OCI-LY7 (cell line): ENCODE measurements around the gene RXRA. TPM values are rescaled to one million over a fixed set of nuclear protein-coding genes. Genes with fewer than 3 reads are reported as not detected.

Source experiments
- Bru-seq: library from RNA; stranded (reverse); fragments of 400-500 nt; gene quantifications from one replicate; lab custom pipeline; 2021; lab: Mats Ljungman, UMichigan
- BruChase-seq, 2 experiments: library from RNA; stranded (reverse); fragments of 400-500 nt; gene quantifications; one replicate each; lab custom pipeline; 2021; lab: Mats Ljungman, UMichigan
- BruUV-seq: library from RNA; stranded (reverse); fragments of 400-500 nt; replicated peaks from 2 replicates; lab custom pipeline; 2021; lab: Mats Ljungman, UMichigan
- CTCF ChIA-PET: fragments of 300-600 bp; sonication (Branson Sonifier 250); formaldehyde crosslinking; loops from one replicate; lab custom pipeline; 2022; ENCODE audit warnings: antibody characterized with exemption; ENCODE audit not compliant: unreplicated experiment; lab: Charles Lee
- POLR2A ChIA-PET: fragments of 300-600 bp; sonication (Branson Sonifier 250); formaldehyde crosslinking; loops from one replicate; lab custom pipeline; 2022; ENCODE audit warnings: antibody characterized with exemption; lab: Charles Lee
- DNase-seq: peaks from one replicate; pipeline ENCODE4 v3.0.0-alpha.2; 2015; ENCODE audit warnings: low spot score
- H2AFZ ChIP-seq: fragments of 200-600 bp; sonication (generic), shearing (Covaris generic); 2 replicates; pipeline ENCODE4 v1.6.1; 2014; ENCODE audit warnings: mild to moderate bottlenecking, antibody characterized with exemption, low read length, moderate library complexity
- H3K27ac ChIP-seq: fragments of 200-600 bp; sonication (generic); 2 replicates; pipeline ENCODE4 v1.5.1; 2014; ENCODE audit warnings: mixed run types, low read depth, mild to moderate bottlenecking, moderate library complexity, low read length, inconsistent platforms; ENCODE audit not compliant: poor library complexity, severe bottlenecking
- H3K36me3 ChIP-seq: fragments of 200-600 bp; sonication (generic); 2 replicates; pipeline ENCODE4 v1.6.1; 2014; ENCODE audit warnings: mild to moderate bottlenecking, antibody characterized with exemption, low read length, moderate library complexity, mixed read lengths; ENCODE audit not compliant: insufficient read depth
- H3K4me1 ChIP-seq: fragments of 200-600 bp; sonication (generic); 2 replicates; pipeline ENCODE4 v1.5.1; 2014; ENCODE audit warnings: mild to moderate bottlenecking, low read length; ENCODE audit not compliant: insufficient read depth, poor library complexity, severe bottlenecking
- H3K4me2 ChIP-seq: fragments of 200-600 bp; sonication (generic); 2 replicates; pipeline ENCODE4 v1.6.1; 2014; ENCODE audit warnings: mild to moderate bottlenecking, low read length
- H3K4me3 ChIP-seq: fragments of 200-600 bp; sonication (generic); 2 replicates; pipeline ENCODE4 v1.5.1; 2014; ENCODE audit warnings: mild to moderate bottlenecking, low read depth, low read length; ENCODE audit not compliant: poor library complexity, severe bottlenecking
- H3K79me2 ChIP-seq: fragments of 200-600 bp; sonication (generic); 2 replicates; pipeline ENCODE4 v1.6.1; 2016; ENCODE audit warnings: low read depth, mild to moderate bottlenecking, low read length, moderate library complexity, mixed read lengths; ENCODE audit not compliant: insufficient read depth
- H3K9me2 ChIP-seq: fragments of 200-600 bp; sonication (generic); 2 replicates; pipeline ENCODE4 v1.6.1; 2016; ENCODE audit warnings: mild to moderate bottlenecking, low read length, mixed read lengths; ENCODE audit not compliant: insufficient read depth
- H3K9me3 ChIP-seq: fragments of 200-600 bp; sonication (generic); 2 replicates; pipeline ENCODE4 v1.6.1; 2014; ENCODE audit warnings: mild to moderate bottlenecking, mixed run types, low read length, mixed read lengths
- H4K20me1 ChIP-seq: fragments of 200-600 bp; sonication (generic); 2 replicates; pipeline ENCODE4 v1.6.1; 2014; ENCODE audit warnings: mild to moderate bottlenecking, antibody characterized with exemption, low read length, moderate library complexity, mixed read lengths; ENCODE audit not compliant: insufficient read depth
- EZH2phosphoT487 ChIP-seq: fragments of 200-600 bp; sonication (generic); IDR thresholded peaks from 2 replicates; pipeline ENCODE4 v1.6.1; 2018; ENCODE audit warnings: low read depth, borderline replicate concordance, mild to moderate bottlenecking, mixed run types, antibody characterized with exemption, low read length, moderate library complexity, mixed read lengths
- intact Hi-C: fragments of 100-400 bp; cut with micrococcal nuclease; formaldehyde crosslinking; loops from one replicate; pipeline ENCODE4 v1.10.0; 2022; ENCODE audit not compliant: unreplicated experiment
- long read RNA-seq: library from polyadenylated mRNA; stranded (forward); transcript quantifications from one replicate; pipeline ENCODE4 v2.0.0, GENCODE V29; 2022
- total RNA-seq, 2 experiments: library from RNA; depleted of rRNA in 1 of 2; stranded (reverse); fragments of >200 nt in 1 of 2; shearing (Covaris generic) in 1 of 2; gene quantifications; 2 replicates each; pipeline ENCODE4 v1.2.3, GENCODE V29; 2014 to 2022
- TF ChIP-seq, protein P1 (sequence below): fragments of 200-600 bp; sonication (generic); conservative IDR thresholded peaks from 2 replicates; pipeline ENCODE4 v1.5.1; 2014; ENCODE audit warnings: mild to moderate bottlenecking, antibody characterized with exemption, low read length, moderate library complexity, mixed read lengths

Gene RXRA
- total RNA-seq (2014; rRNA removed; shearing (Covaris generic)) (0.05 and 0.25 TPM in 2 replicates), total RNA-seq (2022) (0.40 and 0.44 TPM in 2 replicates), Bru-seq, nascent RNA (percentile 12 among the genes with signal in this experiment), BruChase-seq, experiment 1, labeled RNA remaining after a 6-hour chase (percentile 7 among the genes with signal in this experiment), BruChase-seq, experiment 2, labeled RNA remaining after a 2-hour chase (percentile 10 among the genes with signal in this experiment)
- long read RNA-seq, partial matches to known transcripts, result 0 of 1 reads
- long read RNA-seq, other reads (novel, unspliced or antisense), result 1 of 1 reads

DNA sequence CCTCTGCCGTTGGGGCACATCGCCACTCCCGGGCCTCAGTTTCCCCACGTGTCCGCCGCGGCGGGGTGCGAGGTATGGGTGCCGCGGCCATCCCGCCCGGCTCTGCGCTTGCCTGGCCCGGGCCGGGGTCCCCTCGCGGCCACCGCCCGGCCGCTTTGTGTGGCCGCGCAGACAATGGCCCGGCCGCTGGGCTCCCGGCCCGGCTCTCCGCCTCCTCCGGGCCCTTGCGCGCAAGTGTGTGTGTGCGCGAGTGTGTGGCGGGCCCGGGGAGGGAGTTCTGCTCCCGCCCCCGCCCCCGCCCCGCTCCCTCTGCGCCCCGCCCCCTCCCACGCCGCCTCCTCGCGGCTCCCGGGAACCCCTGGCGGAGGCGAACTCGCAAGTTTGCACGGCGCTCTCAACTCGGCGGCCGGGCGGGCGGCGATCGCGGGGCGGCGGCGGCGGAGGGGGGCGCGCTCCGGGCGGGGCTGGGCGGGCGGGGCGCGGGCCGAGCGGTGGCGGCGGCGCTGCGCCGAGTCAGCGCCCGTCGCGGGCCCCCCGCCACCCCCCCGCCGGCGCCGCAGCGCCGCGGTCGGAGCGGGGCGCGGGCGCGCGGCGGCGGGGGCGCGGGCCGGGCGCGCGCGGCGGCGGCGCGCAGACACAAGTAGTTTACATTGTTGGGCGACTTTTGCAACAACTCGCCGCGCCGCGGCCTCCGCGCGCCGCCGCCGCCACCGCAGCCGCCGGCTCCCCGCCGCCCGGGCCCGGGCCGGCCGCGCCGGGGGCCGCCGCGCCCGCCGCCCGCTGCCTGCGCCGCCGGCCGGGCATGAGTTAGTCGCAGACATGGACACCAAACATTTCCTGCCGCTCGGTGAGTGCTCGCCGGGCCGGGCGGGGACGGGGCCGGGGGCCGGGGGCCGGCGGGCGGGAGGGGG is at the start of gene RXRA:
TSS of gene RXRA (plus strand) at position 643 of the 911 bp plus-strand sequence. CDS start at position 820, 177 bp downstream.
- Histone ChIP-seq H3K9me2 (no peaks in the 10 kb centered on the region), H4K20me1 (no peaks in the 10 kb centered on the region), H3K4me1 (no peaks in the 10 kb centered on the region), H3K9me3 (no peaks in the 10 kb centered on the region), H3K4me3 (no peak within 1 kb of the TSS), H3K36me3 (no peaks in the 10 kb centered on the region), H2AFZ (no peak within 1 kb of the TSS), H3K79me2 (no peaks in the 10 kb centered on the region), H3K27ac (no peak within 1 kb of the TSS), H3K4me2 (no peak within 1 kb of the TSS)
- peak; percentile 49 for DNase-seq
- intact Hi-C loops, result no loop called here
- TF ChIP-seq, protein P1, sequence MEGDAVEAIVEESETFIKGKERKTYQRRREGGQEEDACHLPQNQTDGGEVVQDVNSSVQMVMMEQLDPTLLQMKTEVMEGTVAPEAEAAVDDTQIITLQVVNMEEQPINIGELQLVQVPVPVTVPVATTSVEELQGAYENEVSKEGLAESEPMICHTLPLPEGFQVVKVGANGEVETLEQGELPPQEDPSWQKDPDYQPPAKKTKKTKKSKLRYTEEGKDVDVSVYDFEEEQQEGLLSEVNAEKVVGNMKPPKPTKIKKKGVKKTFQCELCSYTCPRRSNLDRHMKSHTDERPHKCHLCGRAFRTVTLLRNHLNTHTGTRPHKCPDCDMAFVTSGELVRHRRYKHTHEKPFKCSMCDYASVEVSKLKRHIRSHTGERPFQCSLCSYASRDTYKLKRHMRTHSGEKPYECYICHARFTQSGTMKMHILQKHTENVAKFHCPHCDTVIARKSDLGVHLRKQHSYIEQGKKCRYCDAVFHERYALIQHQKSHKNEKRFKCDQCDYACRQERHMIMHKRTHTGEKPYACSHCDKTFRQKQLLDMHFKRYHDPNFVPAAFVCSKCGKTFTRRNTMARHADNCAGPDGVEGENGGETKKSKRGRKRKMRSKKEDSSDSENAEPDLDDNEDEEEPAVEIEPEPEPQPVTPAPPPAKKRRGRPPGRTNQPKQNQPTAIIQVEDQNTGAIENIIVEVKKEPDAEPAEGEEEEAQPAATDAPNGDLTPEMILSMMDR, result no peak
- TF ChIP-seq EZH2phosphoT487, result no peak
- BruUV-seq, result no TSS peak
- CTCF ChIA-PET, result no interaction called here
- POLR2A ChIA-PET, result no interaction called here

GRCh38 chr9:134278286-134278685 is 48.0 kb upstream of the RXRA start:
- Histone ChIP-seq H3K4me2 (no peak overlapping the region), H2AFZ (no peak overlapping the region), H3K27ac (no peak overlapping the region), H3K4me1 (no peaks in the 10 kb centered on the region), H3K79me2 (no peaks in the 10 kb centered on the region), H3K9me3 (no peaks in the 10 kb centered on the region), H3K9me2 (no peaks in the 10 kb centered on the region), H4K20me1 (no peaks in the 10 kb centered on the region), H3K36me3 (no peaks in the 10 kb centered on the region), H3K4me3 (no peak overlapping the region)
- no peak for DNase-seq
- ChIA-PET POLR2A (no interaction called here), CTCF (no interaction called here)
- BruUV-seq, result no TSS peak
- intact Hi-C loops, result no loop called here
- TF ChIP-seq EZH2phosphoT487, result no peak

GRCh38 chr9:134278974-134279640 is 47.1 kb upstream of the RXRA start:
- Histone ChIP-seq H4K20me1 (no peaks in the 10 kb centered on the region), H3K9me2 (no peaks in the 10 kb centered on the region), H3K27ac (no peak overlapping the region), H3K4me1 (no peaks in the 10 kb centered on the region), H3K4me3 (no peak overlapping the region), H3K9me3 (no peaks in the 10 kb centered on the region), H3K36me3 (no peaks in the 10 kb centered on the region), H2AFZ (no peak overlapping the region), H3K79me2 (no peaks in the 10 kb centered on the region), H3K4me2 (no peak overlapping the region)
- no TSS peak for BruUV-seq
- ChIA-PET CTCF (no interaction called here), POLR2A (no interaction called here)
- intact Hi-C loops, result no loop called here
- no peak for DNase-seq
- no peak for TF ChIP-seq EZH2phosphoT487
- TF ChIP-seq, protein P1, result no peak
